ENCODE measurements around the gene CHST15. TPM values are rescaled to one million over a fixed set of nuclear protein-coding genes. Genes with fewer than 3 reads are reported as not detected.

Gene CHST15
- polyA plus RNA-seq, 1 donor from 2014 or later = 0.79 TPM

DNA sequence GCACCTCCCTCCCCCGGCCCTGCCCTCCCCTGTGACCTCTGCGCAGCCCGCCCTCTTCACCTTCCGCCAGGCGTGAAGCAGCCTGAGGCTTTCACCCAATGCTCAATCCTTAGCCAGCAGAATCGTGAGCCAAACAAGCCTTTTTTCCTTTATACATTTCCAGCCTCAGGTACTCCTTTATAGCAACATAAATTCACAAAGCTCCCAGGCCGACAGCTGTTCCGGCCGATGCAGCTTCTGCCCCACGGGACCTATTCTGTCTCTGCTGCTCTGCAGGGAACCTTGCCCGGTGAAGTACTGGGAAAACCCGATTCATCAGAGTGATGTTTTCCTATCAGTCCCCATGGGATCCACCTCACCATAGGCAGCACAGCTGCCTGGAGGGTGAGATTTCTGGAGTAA is 87.4 kb downstream of the CHST15 start:
- no peaks in the 10 kb centered on the region for H3K79me2 ChIP-seq (replicated peaks; ENCODE audit: insufficient read depth, low read length)
- H3K27me3 ChIP-seq (ENCODE audit: insufficient read depth, low read depth, low read length) = no peaks in the 10 kb centered on the region
- H3K9me3 ChIP-seq (ENCODE audit: low read length) = no peaks in the 10 kb centered on the region
- H3K27ac ChIP-seq (ENCODE audit: low read length) = no peak overlapping the region
- H2AFZ ChIP-seq (ENCODE audit: low read depth, low read length) = no peak overlapping the region
- no peaks in the 10 kb centered on the region for H4K20me1 ChIP-seq (ENCODE audit: insufficient read depth)
- no peak overlapping the region for H3K4me2 ChIP-seq (ENCODE audit: low read length)
- H3K9ac ChIP-seq (ENCODE audit: low read length) = no peak overlapping the region
- TF ChIP-seq, protein P1, sequence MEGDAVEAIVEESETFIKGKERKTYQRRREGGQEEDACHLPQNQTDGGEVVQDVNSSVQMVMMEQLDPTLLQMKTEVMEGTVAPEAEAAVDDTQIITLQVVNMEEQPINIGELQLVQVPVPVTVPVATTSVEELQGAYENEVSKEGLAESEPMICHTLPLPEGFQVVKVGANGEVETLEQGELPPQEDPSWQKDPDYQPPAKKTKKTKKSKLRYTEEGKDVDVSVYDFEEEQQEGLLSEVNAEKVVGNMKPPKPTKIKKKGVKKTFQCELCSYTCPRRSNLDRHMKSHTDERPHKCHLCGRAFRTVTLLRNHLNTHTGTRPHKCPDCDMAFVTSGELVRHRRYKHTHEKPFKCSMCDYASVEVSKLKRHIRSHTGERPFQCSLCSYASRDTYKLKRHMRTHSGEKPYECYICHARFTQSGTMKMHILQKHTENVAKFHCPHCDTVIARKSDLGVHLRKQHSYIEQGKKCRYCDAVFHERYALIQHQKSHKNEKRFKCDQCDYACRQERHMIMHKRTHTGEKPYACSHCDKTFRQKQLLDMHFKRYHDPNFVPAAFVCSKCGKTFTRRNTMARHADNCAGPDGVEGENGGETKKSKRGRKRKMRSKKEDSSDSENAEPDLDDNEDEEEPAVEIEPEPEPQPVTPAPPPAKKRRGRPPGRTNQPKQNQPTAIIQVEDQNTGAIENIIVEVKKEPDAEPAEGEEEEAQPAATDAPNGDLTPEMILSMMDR (IDR thresholded peaks at IDR 0.05; ENCODE audit: poor library complexity, severe bottlenecking) = no peak
- TF ChIP-seq POLR2AphosphoS5 (IDR thresholded peaks at IDR 0.05) (no peak), RAD21 (conservative IDR thresholded peaks at IDR 0.05) (no peak), MXI1 (conservative IDR thresholded peaks at IDR 0.05; ENCODE audit: poor library complexity, severe bottlenecking) (no peak), EZH2 (IDR thresholded peaks at IDR 0.05; ENCODE audit: borderline replicate concordance, insufficient read depth, low read length, poor library complexity, severe bottlenecking) (no peak), TAF1 (IDR thresholded peaks at IDR 0.05; ENCODE audit: low read depth) (no peak), SMC3 (conservative IDR thresholded peaks at IDR 0.05; ENCODE audit: poor library complexity) (no peak), EP300 (conservative IDR thresholded peaks at IDR 0.05; ENCODE audit: poor library complexity, severe bottlenecking) (no peak)
- TF ChIP-seq, protein P2, sequence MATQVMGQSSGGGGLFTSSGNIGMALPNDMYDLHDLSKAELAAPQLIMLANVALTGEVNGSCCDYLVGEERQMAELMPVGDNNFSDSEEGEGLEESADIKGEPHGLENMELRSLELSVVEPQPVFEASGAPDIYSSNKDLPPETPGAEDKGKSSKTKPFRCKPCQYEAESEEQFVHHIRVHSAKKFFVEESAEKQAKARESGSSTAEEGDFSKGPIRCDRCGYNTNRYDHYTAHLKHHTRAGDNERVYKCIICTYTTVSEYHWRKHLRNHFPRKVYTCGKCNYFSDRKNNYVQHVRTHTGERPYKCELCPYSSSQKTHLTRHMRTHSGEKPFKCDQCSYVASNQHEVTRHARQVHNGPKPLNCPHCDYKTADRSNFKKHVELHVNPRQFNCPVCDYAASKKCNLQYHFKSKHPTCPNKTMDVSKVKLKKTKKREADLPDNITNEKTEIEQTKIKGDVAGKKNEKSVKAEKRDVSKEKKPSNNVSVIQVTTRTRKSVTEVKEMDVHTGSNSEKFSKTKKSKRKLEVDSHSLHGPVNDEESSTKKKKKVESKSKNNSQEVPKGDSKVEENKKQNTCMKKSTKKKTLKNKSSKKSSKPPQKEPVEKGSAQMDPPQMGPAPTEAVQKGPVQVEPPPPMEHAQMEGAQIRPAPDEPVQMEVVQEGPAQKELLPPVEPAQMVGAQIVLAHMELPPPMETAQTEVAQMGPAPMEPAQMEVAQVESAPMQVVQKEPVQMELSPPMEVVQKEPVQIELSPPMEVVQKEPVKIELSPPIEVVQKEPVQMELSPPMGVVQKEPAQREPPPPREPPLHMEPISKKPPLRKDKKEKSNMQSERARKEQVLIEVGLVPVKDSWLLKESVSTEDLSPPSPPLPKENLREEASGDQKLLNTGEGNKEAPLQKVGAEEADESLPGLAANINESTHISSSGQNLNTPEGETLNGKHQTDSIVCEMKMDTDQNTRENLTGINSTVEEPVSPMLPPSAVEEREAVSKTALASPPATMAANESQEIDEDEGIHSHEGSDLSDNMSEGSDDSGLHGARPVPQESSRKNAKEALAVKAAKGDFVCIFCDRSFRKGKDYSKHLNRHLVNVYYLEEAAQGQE (IDR thresholded peaks at IDR 0.05; ENCODE audit: borderline replicate concordance) = no peak
- H3K4me3 ChIP-seq (ENCODE audit: low read length) = no peak overlapping the region
- H3K36me3 ChIP-seq (ENCODE audit: insufficient read depth, low read length) = no peaks in the 10 kb centered on the region
- no peaks in the 10 kb centered on the region for H3K9me2 ChIP-seq (ENCODE audit: insufficient read depth, low read length)
- no peaks in the 10 kb centered on the region for H3F3A ChIP-seq (ENCODE audit: insufficient read depth, low read length, poor library complexity, severe bottlenecking)

DNA sequence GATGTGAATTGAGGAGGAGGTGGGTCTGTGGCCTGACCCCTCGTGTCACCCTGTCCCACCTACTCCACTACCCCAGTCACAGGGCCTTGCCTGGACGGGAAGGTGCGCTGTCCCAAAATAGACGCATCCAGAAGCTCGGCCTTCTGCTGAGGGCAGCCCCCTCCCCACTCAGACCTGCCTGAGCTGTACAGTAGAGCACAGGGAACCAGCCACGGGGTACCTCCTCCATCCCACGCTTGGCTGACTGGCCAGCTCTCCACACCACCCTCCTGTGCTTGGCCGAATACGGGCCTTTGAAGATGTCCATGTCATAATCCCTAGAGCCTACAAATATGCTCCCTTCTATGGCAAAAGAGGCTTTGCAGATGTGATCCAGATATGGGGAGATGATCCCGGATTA is 88.3 kb downstream of the CHST15 start:
- H3K27me3 ChIP-seq (ENCODE audit: insufficient read depth, low read depth, low read length) = no peaks in the 10 kb centered on the region
- no peaks in the 10 kb centered on the region for H4K20me1 ChIP-seq (ENCODE audit: insufficient read depth)
- H3K4me3 ChIP-seq (ENCODE audit: low read length) = no peak overlapping the region
- H3F3A ChIP-seq (ENCODE audit: insufficient read depth, low read length, poor library complexity, severe bottlenecking) = no peaks in the 10 kb centered on the region
- H3K9me3 ChIP-seq (ENCODE audit: low read length) = no peaks in the 10 kb centered on the region
- no peaks in the 10 kb centered on the region for H3K79me2 ChIP-seq (replicated peaks; ENCODE audit: insufficient read depth, low read length)
- no peaks in the 10 kb centered on the region for H3K36me3 ChIP-seq (ENCODE audit: insufficient read depth, low read length)
- H3K27ac ChIP-seq (ENCODE audit: low read length) = no peak overlapping the region
- H3K4me2 ChIP-seq (ENCODE audit: low read length) = no peak overlapping the region
- no peak overlapping the region for H2AFZ ChIP-seq (ENCODE audit: low read depth, low read length)
- no peak overlapping the region for H3K9ac ChIP-seq (ENCODE audit: low read length)
- H3K9me2 ChIP-seq (ENCODE audit: insufficient read depth, low read length) = no peaks in the 10 kb centered on the region
- TF ChIP-seq RAD21 (conservative IDR thresholded peaks at IDR 0.05) (no peak), POLR2AphosphoS5 (IDR thresholded peaks at IDR 0.05) (no peak), EZH2 (IDR thresholded peaks at IDR 0.05; ENCODE audit: borderline replicate concordance, insufficient read depth, low read length, poor library complexity, severe bottlenecking) (no peak), MXI1 (conservative IDR thresholded peaks at IDR 0.05; ENCODE audit: poor library complexity, severe bottlenecking) (no peak), EP300 (conservative IDR thresholded peaks at IDR 0.05; ENCODE audit: poor library complexity, severe bottlenecking) (no peak), TAF1 (IDR thresholded peaks at IDR 0.05; ENCODE audit: low read depth) (no peak), SMC3 (conservative IDR thresholded peaks at IDR 0.05; ENCODE audit: poor library complexity) (no peak)
- TF ChIP-seq, protein P2 (IDR thresholded peaks at IDR 0.05; ENCODE audit: borderline replicate concordance) = no peak
- TF ChIP-seq, protein P1 (IDR thresholded peaks at IDR 0.05; ENCODE audit: poor library complexity, severe bottlenecking) = no peak
